Urinary bladder (tissue), 4 donors: ENCODE results near the gene LENG9. TPM values are rescaled to one million over a fixed set of nuclear protein-coding genes. Genes with fewer than 3 reads are reported as not detected.

Source experiments
- DNase-seq: peaks from one replicate; pipeline ENCODE4 v3.0.0-alpha.2; 2015; ENCODE audit errors: extremely low spot score
- H3K27ac ChIP-seq: one replicate; pipeline ENCODE4 v1.5.1; 2013; ENCODE audit warnings: low read depth, mild to moderate bottlenecking, moderate library complexity
- H3K36me3 ChIP-seq: one replicate; pipeline ENCODE4 v1.6.1; 2013; ENCODE audit warnings: mild to moderate bottlenecking, moderate library complexity; ENCODE audit not compliant: insufficient read depth
- H3K4me1 ChIP-seq: one replicate; pipeline ENCODE4 v1.6.1; 2013; ENCODE audit warnings: mild to moderate bottlenecking, moderate library complexity; ENCODE audit not compliant: insufficient read depth
- H3K4me3 ChIP-seq: one replicate; pipeline ENCODE4 v1.5.1; 2013; ENCODE audit warnings: low read depth, low read length
- WGBS: extraction: QIAGEN DNeasy Blood & Tissue Kit; methylation state at CpG from one replicate; pipeline ENCODE4 v1.1.7; 2013; 5-methylcytosine and 5-hydroxymethylcytosine counted together
- polyA plus RNA-seq: library from polyadenylated mRNA; stranded (reverse); fragments of 200-250 nt; gene quantifications from one replicate; pipeline ENCODE4 v1.2.3, GENCODE V29; 2013
- small RNA-seq: library from RNA; depleted of rRNA; stranded (forward); fragments of <200 nt; gene quantifications from one replicate; pipeline ENCODE3, GENCODE V24; 2014
- total RNA-seq: library from RNA; depleted of rRNA; stranded (reverse); fragments of >200 nt; gene quantifications from one replicate; pipeline ENCODE4 v1.2.3, GENCODE V29; 2014
- donor health status: healthy with polysubstance abuse.
- donor health status: healthy.

LENG9 gene
- total and polyA plus RNA-seq, 2 donors, result 3.3 to 6.2 TPM

- Histone ChIP-seq H3K36me3 (no peaks in the 10 kb centered on the region), H3K4me3 (peak within 1 kb of the TSS; percentile 14), H3K27ac (no peak within 1 kb of the TSS), H3K4me1 (no peaks in the 10 kb centered on the region)
- WGBS, result 1% methylated on average over 67 of the region's 68 CpGs
- no peak for DNase-seq
Measured at GRCh38 chr19:54415208-54415900, 48.2 kb downstream of the LENG9 start, which contains the start of gene TTYH1. Gene TTYH1 (plus strand): TSS chr19:54415464. CDS start chr19:54415553, 89 bp downstream.

DNA sequence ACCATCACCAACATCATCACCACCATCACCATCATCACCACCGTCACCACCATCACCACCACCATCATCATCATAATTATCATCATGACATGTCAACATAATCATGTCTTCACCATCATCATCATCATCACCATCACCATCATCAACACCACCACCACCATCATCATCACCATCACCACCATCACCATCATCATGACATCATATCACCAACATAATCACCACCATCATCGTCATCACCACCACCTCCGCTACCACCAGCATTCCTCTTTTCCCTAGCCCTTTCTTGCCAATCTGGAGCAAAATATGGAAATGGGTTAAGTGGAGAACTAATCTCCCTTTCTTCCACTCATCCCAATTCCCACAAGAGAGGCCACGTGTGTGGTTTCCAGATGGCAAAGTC lies 49.4 kb downstream of the LENG9 start:
- DNase-seq, result no peak
- H3K27ac ChIP-seq, result no peak overlapping the region
- no peaks in the 10 kb centered on the region for H3K4me1 ChIP-seq
- no peaks in the 10 kb centered on the region for H3K36me3 ChIP-seq
- no peak overlapping the region for H3K4me3 ChIP-seq
- WGBS, result 90% methylated on average over 4 of the region's 4 CpGs

GRCh38 chr19:54412877-54413276 lies 50.7 kb downstream of the LENG9 start:
- Histone ChIP-seq H3K36me3 (no peaks in the 10 kb centered on the region), H3K4me3 (no peak overlapping the region), H3K4me1 (no peaks in the 10 kb centered on the region), H3K27ac (no peak overlapping the region)
- DNase-seq, result no peak
- WGBS, result 74% methylated on average over 4 of the region's 4 CpGs

Small RNA genes within 50 kb of the gene (small RNA-seq; reads per million reads assigned to genes)
- gene AC245884.3, result not detected

Other genes starting within 250 kb of the LENG9 start
- gene LILRB3, start 240.8 kb downstream of the LENG9 start, total RNA-seq, result 2.9 TPM
- 7.2 TPM for gene LILRB3, start 240.8 kb downstream of the LENG9 start, polyA plus RNA-seq
- gene LILRA6, start 221.0 kb downstream of the LENG9 start, total RNA-seq, result 0.95 TPM
- gene LILRA6, start 221.0 kb downstream of the LENG9 start, polyA plus RNA-seq, result 3.4 TPM
- gene LILRB5, start 206.5 kb downstream of the LENG9 start, total RNA-seq, result 4.2 TPM
- 5.6 TPM for gene LILRB5, start 206.5 kb downstream of the LENG9 start, polyA plus RNA-seq
- gene LILRB2, start 182.7 kb downstream of the LENG9 start, total RNA-seq, result 1.3 TPM
- gene LILRB2, start 182.7 kb downstream of the LENG9 start, polyA plus RNA-seq, result 6.2 TPM
- 1.3 TPM for gene LILRA5, start 150.6 kb downstream of the LENG9 start, total RNA-seq
- 7.3 TPM for gene LILRA5, start 150.6 kb downstream of the LENG9 start, polyA plus RNA-seq
- not detected for gene LILRA4, start 124.6 kb downstream of the LENG9 start, total RNA-seq
- gene LILRA4, start 124.6 kb downstream of the LENG9 start, polyA plus RNA-seq, result not detected
- gene LAIR1, start 98.8 kb downstream of the LENG9 start, total RNA-seq, result 11.8 TPM
- 21.3 TPM for gene LAIR1, start 98.8 kb downstream of the LENG9 start, polyA plus RNA-seq
- gene TTYH1, start 48.3 kb downstream of the LENG9 start, total RNA-seq, result 3.6 TPM
- gene TTYH1, start 48.3 kb downstream of the LENG9 start, polyA plus RNA-seq, result 3.7 TPM
- 49.7 TPM for gene LENG8, start 14.6 kb downstream of the LENG9 start, total RNA-seq
- gene LENG8, start 14.6 kb downstream of the LENG9 start, polyA plus RNA-seq, result 121 TPM
- gene CDC42EP5, start 9.5 kb upstream of the LENG9 start, total RNA-seq, result 31.4 TPM
- gene CDC42EP5, start 9.5 kb upstream of the LENG9 start, polyA plus RNA-seq, result 42.4 TPM
- gene LAIR2, start 39.1 kb upstream of the LENG9 start, total RNA-seq, result not detected
- gene LAIR2, start 39.1 kb upstream of the LENG9 start, polyA plus RNA-seq, result not detected
- 0.95 TPM for gene LILRA2, start 110.0 kb upstream of the LENG9 start, total RNA-seq
- gene LILRA2, start 110.0 kb upstream of the LENG9 start, polyA plus RNA-seq, result 1.9 TPM
- 0.26 TPM for gene LILRA1, start 129.9 kb upstream of the LENG9 start, total RNA-seq
- 0.63 TPM for gene LILRA1, start 129.9 kb upstream of the LENG9 start, polyA plus RNA-seq
- gene LILRB1, start 166.7 kb upstream of the LENG9 start, total RNA-seq, result 1.3 TPM
- 1.7 TPM for gene LILRB1, start 166.7 kb upstream of the LENG9 start, polyA plus RNA-seq
- 1.1 TPM for gene LILRB4, start 199.2 kb upstream of the LENG9 start, total RNA-seq
- gene LILRB4, start 199.2 kb upstream of the LENG9 start, polyA plus RNA-seq, result 3.1 TPM